GM23338 (cell line): ENCODE results near the gene PPP1CA. TPM values are rescaled to one million over a fixed set of nuclear protein-coding genes. Genes with fewer than 3 reads are reported as not detected.

Source experiments
- ATAC-seq: fragments of 200-7000 bp; cut with Tn5 transposase; 3 replicates; pipeline ENCODE4 v1.9.1; 2020
- DNase-seq: peaks from one replicate; pipeline ENCODE4 v3.0.0-alpha.2; 2015; ENCODE audit warnings: low spot score
- H2AFZ ChIP-seq: fragments of 200-600 bp; sonication (generic); 2 replicates; pipeline ENCODE4 v1.8.0; 2016; ENCODE audit warnings: antibody characterized with exemption, mild to moderate bottlenecking, moderate library complexity
- H3F3A ChIP-seq: fragments of 200-600 bp; sonication (generic); replicated peaks from 2 replicates; pipeline ENCODE4 v1.8.0; 2017; ENCODE audit warnings: antibody characterized with exemption, mixed run types, low read depth
- H3K27ac ChIP-seq: fragments of 200-600 bp; sonication (generic); 2 replicates; pipeline ENCODE4 v1.6.1; 2016; ENCODE audit warnings: low read depth
- H3K27me3 ChIP-seq: fragments of 200-600 bp; sonication (generic); 2 replicates; pipeline ENCODE4 v1.8.0; 2016; ENCODE audit warnings: mild to moderate bottlenecking, mixed run types, moderate library complexity; ENCODE audit not compliant: insufficient read depth
- H3K36me3 ChIP-seq: fragments of 200-600 bp; sonication (generic); 2 replicates; pipeline ENCODE4 v1.8.0; 2016; ENCODE audit warnings: mild to moderate bottlenecking; ENCODE audit not compliant: insufficient read depth
- H3K4me1 ChIP-seq: fragments of 200-600 bp; sonication (generic); 2 replicates; pipeline ENCODE4 v1.8.0; 2016; ENCODE audit warnings: mild to moderate bottlenecking, moderate library complexity; ENCODE audit not compliant: insufficient read depth
- H3K4me2 ChIP-seq: fragments of 200-600 bp; sonication (generic); 2 replicates; pipeline ENCODE4 v1.7.1; 2017; ENCODE audit warnings: mixed run types
- H3K4me3 ChIP-seq: fragments of 200-600 bp; sonication (generic); 2 replicates; pipeline ENCODE4 v1.6.1; 2016; ENCODE audit warnings: mixed run types
- H3K79me2 ChIP-seq: fragments of 200-600 bp; sonication (generic); replicated peaks from 2 replicates; pipeline ENCODE4 v1.8.0; 2017; ENCODE audit warnings: mild to moderate bottlenecking; ENCODE audit not compliant: insufficient read depth
- H3K9me2 ChIP-seq: fragments of 200-600 bp; sonication (generic); 2 replicates; pipeline ENCODE4 v1.8.0; 2017; ENCODE audit not compliant: insufficient read depth
- H4K20me1 ChIP-seq: fragments of 200-600 bp; sonication (generic); replicated peaks from 2 replicates; pipeline ENCODE4 v1.8.0; 2017; ENCODE audit warnings: mild to moderate bottlenecking; ENCODE audit not compliant: insufficient read depth
- H3K27ac Mint-ChIP-seq: 2 replicates; pipeline ENCODE4 v1.8.0; 2020; ENCODE audit warnings: inconsistent platforms, mild to moderate bottlenecking, moderate library complexity, mixed read lengths
- H3K27me3 Mint-ChIP-seq: 3 replicates; pipeline ENCODE4 v1.8.0; 2022; ENCODE audit warnings: low read depth, mild to moderate bottlenecking, moderate library complexity, mixed read lengths, inconsistent platforms; ENCODE audit not compliant: insufficient read depth, poor library complexity
- H3K36me3 Mint-ChIP-seq: 3 replicates; pipeline ENCODE4 v1.8.0; 2021; ENCODE audit warnings: low read depth, mild to moderate bottlenecking, inconsistent platforms, moderate library complexity, mixed read lengths
- H3K4me1 Mint-ChIP-seq: 3 replicates; pipeline ENCODE4 v1.8.0; 2020; ENCODE audit warnings: mild to moderate bottlenecking, inconsistent platforms, mixed read lengths
- H3K4me3 Mint-ChIP-seq: 3 replicates; pipeline ENCODE4 v1.8.0; 2021; ENCODE audit warnings: moderate library complexity, mild to moderate bottlenecking, inconsistent platforms, mixed read lengths
- H3K9me3 Mint-ChIP-seq: 3 replicates; pipeline ENCODE4 v1.8.0; 2020; ENCODE audit warnings: moderate library complexity, mild to moderate bottlenecking, inconsistent platforms, mixed read lengths
- CREB1 ChIP-seq: fragments of 250-450 bp; sonication (Bioruptor Pico); IDR thresholded peaks from 2 replicates; pipeline ENCODE4 v1.5.0; 2020; ENCODE audit warnings: low read depth, mild to moderate bottlenecking, moderate library complexity
- ETS1 ChIP-seq: IDR thresholded peaks from 2 replicates; pipeline ENCODE4 v1.6.1; 2016; ENCODE audit warnings: antibody characterized with exemption
- EZH2 ChIP-seq: fragments of 200-600 bp; sonication (generic); IDR thresholded peaks from one replicate; pipeline ENCODE4 v1.8.0; 2017; ENCODE audit warnings: antibody characterized with exemption, mild to moderate bottlenecking, low read depth; ENCODE audit not compliant: unreplicated experiment
- EZH2phosphoT487 ChIP-seq: fragments of 200-600 bp; sonication (generic); IDR thresholded peaks from one replicate; pipeline ENCODE4 v1.8.1; 2018; ENCODE audit warnings: antibody characterized with exemption; ENCODE audit not compliant: unreplicated experiment
- JUNB ChIP-seq: IDR thresholded peaks from one replicate; pipeline ENCODE4 v1.6.1; 2016; ENCODE audit warnings: antibody characterized with exemption; ENCODE audit not compliant: unreplicated experiment
- NANOG ChIP-seq: IDR thresholded peaks from 2 replicates; pipeline ENCODE4 v1.6.1; 2016; ENCODE audit warnings: antibody characterized with exemption, borderline replicate concordance
- POLR2AphosphoS5 ChIP-seq: IDR thresholded peaks from 2 replicates; pipeline ENCODE4 v1.6.1; 2016; ENCODE audit warnings: antibody characterized with exemption, low read depth
- STAT1 ChIP-seq: IDR thresholded peaks from one replicate; pipeline ENCODE4 v1.6.1; 2016; ENCODE audit warnings: antibody characterized with exemption; ENCODE audit not compliant: unreplicated experiment
- ZNF114 ChIP-seq: fragments of 250-450 bp; sonication (Bioruptor Pico); IDR thresholded peaks from 2 replicates; pipeline ENCODE4 v1.5.0; 2020; ENCODE audit warnings: mild to moderate bottlenecking, moderate library complexity
- ZNF331 ChIP-seq: fragments of 250-450 bp; sonication (Bioruptor Pico); IDR thresholded peaks from 2 replicates; pipeline ENCODE4 v1.5.0; 2020; ENCODE audit warnings: low read depth, mild to moderate bottlenecking, moderate library complexity
- polyA plus RNA-seq: library from polyadenylated mRNA; unstranded; fragments of >200 nt; fragmentation: Nextera tagmentation; extraction: Ambion mirVana; gene quantifications from 2 replicates; pipeline ENCODE4 v1.2.1, GENCODE V29; 2016
- total RNA-seq: library from RNA; depleted of rRNA; stranded (reverse); fragments of >200 nt; shearing (Covaris generic); gene quantifications from 2 replicates; pipeline ENCODE4 v1.2.3, GENCODE V29; 2014
- TF ChIP-seq, protein P1 (sequence below): IDR thresholded peaks from one replicate; pipeline ENCODE4 v1.6.1; 2018; ENCODE audit warnings: antibody characterized with exemption; ENCODE audit not compliant: unreplicated experiment
- TF ChIP-seq, protein P2 (sequence below), 2 experiments: fragments of 200-600 bp in 1 of 2; sonication (generic) in 1 of 2; conservative IDR thresholded peaks; 2 replicates each; pipeline versions ENCODE4 v1.5.1 to v1.6.1; 2016 to 2017; ENCODE audit warnings: antibody characterized with exemption in 2 of 2, low read depth in 2 of 2, mild to moderate bottlenecking in 2 of 2, moderate library complexity in 1 of 2
- TF ChIP-seq, protein P3 (sequence below): fragments of 250-450 bp; sonication (Bioruptor Pico); IDR thresholded peaks from 2 replicates; pipeline ENCODE4 v1.5.0; 2020; ENCODE audit warnings: mild to moderate bottlenecking, moderate library complexity

The PPP1CA gene
- total and polyA plus RNA-seq, 2 experiments from 2014 or later = 217 to 237 TPM

- H3K27ac ChIP-seq = no peak overlapping the region
- Mint-ChIP-seq H3K4me1 (peaks cover 24% of the 10 kb centered on the region), H3K27me3 (peaks cover 30% of the 10 kb centered on the region), H3K36me3 (no peaks in the 10 kb centered on the region; the same call in 2 of the 3 replicates), H3K9me3 (no peaks in the 10 kb centered on the region; the same call in 2 of the 3 replicates), H3K4me3 (no peak overlapping the region; the same call in 2 of the 3 replicates), H3K27ac (no peak overlapping the region)
- H3K9me2 ChIP-seq = no peaks in the 10 kb centered on the region
- H3K4me2 ChIP-seq = no peak overlapping the region
- peaks cover 2% of the 10 kb centered on the region; the same call in 1 of the 2 replicates for H3K27me3 ChIP-seq
- H3K4me1 ChIP-seq = peaks cover 9% of the 10 kb centered on the region
- TF ChIP-seq, protein P1, sequence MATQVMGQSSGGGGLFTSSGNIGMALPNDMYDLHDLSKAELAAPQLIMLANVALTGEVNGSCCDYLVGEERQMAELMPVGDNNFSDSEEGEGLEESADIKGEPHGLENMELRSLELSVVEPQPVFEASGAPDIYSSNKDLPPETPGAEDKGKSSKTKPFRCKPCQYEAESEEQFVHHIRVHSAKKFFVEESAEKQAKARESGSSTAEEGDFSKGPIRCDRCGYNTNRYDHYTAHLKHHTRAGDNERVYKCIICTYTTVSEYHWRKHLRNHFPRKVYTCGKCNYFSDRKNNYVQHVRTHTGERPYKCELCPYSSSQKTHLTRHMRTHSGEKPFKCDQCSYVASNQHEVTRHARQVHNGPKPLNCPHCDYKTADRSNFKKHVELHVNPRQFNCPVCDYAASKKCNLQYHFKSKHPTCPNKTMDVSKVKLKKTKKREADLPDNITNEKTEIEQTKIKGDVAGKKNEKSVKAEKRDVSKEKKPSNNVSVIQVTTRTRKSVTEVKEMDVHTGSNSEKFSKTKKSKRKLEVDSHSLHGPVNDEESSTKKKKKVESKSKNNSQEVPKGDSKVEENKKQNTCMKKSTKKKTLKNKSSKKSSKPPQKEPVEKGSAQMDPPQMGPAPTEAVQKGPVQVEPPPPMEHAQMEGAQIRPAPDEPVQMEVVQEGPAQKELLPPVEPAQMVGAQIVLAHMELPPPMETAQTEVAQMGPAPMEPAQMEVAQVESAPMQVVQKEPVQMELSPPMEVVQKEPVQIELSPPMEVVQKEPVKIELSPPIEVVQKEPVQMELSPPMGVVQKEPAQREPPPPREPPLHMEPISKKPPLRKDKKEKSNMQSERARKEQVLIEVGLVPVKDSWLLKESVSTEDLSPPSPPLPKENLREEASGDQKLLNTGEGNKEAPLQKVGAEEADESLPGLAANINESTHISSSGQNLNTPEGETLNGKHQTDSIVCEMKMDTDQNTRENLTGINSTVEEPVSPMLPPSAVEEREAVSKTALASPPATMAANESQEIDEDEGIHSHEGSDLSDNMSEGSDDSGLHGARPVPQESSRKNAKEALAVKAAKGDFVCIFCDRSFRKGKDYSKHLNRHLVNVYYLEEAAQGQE = no peak
- TF ChIP-seq JUNB (no peak), EZH2 (no peak), ZNF331 (CRISPR knock-in tag) (no peak), ETS1 (no peak), NANOG (no peak), STAT1 (no peak), CREB1 (CRISPR knock-in tag) (no peak), EZH2phosphoT487 (no peak), POLR2AphosphoS5 (no peak), ZNF114 (CRISPR knock-in tag) (no peak)
- TF ChIP-seq, protein P2, sequence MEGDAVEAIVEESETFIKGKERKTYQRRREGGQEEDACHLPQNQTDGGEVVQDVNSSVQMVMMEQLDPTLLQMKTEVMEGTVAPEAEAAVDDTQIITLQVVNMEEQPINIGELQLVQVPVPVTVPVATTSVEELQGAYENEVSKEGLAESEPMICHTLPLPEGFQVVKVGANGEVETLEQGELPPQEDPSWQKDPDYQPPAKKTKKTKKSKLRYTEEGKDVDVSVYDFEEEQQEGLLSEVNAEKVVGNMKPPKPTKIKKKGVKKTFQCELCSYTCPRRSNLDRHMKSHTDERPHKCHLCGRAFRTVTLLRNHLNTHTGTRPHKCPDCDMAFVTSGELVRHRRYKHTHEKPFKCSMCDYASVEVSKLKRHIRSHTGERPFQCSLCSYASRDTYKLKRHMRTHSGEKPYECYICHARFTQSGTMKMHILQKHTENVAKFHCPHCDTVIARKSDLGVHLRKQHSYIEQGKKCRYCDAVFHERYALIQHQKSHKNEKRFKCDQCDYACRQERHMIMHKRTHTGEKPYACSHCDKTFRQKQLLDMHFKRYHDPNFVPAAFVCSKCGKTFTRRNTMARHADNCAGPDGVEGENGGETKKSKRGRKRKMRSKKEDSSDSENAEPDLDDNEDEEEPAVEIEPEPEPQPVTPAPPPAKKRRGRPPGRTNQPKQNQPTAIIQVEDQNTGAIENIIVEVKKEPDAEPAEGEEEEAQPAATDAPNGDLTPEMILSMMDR (conservative IDR thresholded peaks at IDR 0.05; ENCODE audit: low read depth in 2 of 2) = no peak
- TF ChIP-seq, protein P3, sequence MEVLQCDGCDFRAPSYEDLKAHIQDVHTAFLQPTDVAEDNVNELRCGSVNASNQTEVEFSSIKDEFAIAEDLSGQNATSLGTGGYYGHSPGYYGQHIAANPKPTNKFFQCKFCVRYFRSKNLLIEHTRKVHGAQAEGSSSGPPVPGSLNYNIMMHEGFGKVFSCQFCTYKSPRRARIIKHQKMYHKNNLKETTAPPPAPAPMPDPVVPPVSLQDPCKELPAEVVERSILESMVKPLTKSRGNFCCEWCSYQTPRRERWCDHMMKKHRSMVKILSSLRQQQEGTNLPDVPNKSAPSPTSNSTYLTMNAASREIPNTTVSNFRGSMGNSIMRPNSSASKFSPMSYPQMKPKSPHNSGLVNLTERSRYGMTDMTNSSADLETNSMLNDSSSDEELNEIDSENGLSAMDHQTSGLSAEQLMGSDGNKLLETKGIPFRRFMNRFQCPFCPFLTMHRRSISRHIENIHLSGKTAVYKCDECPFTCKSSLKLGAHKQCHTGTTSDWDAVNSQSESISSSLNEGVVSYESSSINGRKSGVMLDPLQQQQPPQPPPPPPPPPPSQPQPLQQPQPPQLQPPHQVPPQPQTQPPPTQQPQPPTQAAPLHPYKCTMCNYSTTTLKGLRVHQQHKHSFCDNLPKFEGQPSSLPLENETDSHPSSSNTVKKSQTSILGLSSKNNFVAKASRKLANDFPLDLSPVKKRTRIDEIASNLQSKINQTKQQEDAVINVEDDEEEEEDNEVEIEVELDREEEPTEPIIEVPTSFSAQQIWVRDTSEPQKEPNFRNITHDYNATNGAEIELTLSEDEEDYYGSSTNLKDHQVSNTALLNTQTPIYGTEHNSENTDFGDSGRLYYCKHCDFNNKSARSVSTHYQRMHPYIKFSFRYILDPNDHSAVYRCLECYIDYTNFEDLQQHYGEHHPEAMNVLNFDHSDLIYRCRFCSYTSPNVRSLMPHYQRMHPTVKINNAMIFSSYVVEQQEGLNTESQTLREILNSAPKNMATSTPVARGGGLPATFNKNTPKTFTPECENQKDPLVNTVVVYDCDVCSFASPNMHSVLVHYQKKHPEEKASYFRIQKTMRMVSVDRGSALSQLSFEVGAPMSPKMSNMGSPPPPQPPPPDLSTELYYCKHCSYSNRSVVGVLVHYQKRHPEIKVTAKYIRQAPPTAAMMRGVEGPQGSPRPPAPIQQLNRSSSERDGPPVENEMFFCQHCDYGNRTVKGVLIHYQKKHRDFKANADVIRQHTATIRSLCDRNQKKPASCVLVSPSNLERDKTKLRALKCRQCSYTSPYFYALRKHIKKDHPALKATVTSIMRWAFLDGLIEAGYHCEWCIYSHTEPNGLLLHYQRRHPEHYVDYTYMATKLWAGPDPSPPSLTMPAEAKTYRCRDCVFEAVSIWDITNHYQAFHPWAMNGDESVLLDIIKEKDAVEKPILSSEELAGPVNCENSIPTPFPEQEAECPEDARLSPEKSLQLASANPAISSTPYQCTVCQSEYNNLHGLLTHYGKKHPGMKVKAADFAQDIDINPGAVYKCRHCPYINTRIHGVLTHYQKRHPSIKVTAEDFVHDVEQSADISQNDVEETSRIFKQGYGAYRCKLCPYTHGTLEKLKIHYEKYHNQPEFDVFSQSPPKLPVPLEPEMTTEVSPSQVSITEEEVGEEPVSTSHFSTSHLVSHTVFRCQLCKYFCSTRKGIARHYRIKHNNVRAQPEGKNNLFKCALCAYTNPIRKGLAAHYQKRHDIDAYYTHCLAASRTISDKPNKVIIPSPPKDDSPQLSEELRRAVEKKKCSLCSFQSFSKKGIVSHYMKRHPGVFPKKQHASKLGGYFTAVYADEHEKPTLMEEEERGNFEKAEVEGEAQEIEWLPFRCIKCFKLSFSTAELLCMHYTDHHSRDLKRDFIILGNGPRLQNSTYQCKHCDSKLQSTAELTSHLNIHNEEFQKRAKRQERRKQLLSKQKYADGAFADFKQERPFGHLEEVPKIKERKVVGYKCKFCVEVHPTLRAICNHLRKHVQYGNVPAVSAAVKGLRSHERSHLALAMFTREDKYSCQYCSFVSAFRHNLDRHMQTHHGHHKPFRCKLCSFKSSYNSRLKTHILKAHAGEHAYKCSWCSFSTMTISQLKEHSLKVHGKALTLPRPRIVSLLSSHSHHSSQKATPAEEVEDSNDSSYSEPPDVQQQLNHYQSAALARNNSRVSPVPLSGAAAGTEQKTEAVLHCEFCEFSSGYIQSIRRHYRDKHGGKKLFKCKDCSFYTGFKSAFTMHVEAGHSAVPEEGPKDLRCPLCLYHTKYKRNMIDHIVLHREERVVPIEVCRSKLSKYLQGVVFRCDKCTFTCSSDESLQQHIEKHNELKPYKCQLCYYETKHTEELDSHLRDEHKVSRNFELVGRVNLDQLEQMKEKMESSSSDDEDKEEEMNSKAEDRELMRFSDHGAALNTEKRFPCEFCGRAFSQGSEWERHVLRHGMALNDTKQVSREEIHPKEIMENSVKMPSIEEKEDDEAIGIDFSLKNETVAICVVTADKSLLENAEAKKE = no peak
- no peaks in the 10 kb centered on the region; the same call in 1 of the 2 replicates for H4K20me1 ChIP-seq
- H3F3A ChIP-seq = 0 out of 2 replicates have a peak, but pooled peaks cover 13% of the 10 kb centered on the region
- H3K4me3 ChIP-seq = no peak overlapping the region
- H2AFZ ChIP-seq = no peak overlapping the region
- H3K79me2 ChIP-seq = no peaks in the 10 kb centered on the region
- no peak for DNase-seq
- H3K36me3 ChIP-seq = no peaks in the 10 kb centered on the region
- no peak for ATAC-seq
Measured at GRCh38 chr11:67356387-67356863, 45.2 kb downstream of the PPP1CA start.
